Mesenteric fat pad (tissue), 1 donor: ENCODE data around the gene TOP3A. TPM values are rescaled to one million over a fixed set of nuclear protein-coding genes. Genes with fewer than 3 reads are reported as not detected.

Source experiments
- DNase-seq: peaks from one replicate; pipeline ENCODE4 v3.0.0-alpha.2; 2020; ENCODE audit warnings: low spot score
- microRNA-seq: library from miRNA; unstranded; fragments of <30 nt; microRNA quantifications from one replicate; pipeline ENCODE4 v1.2.0, GENCODE V29; 2020; ENCODE audit warnings: borderline number of aligned reads
- total RNA-seq: library from RNA; stranded (reverse); fragmentation: NEBNext Ultra II Directional; extraction: Animal tissue kit (Norgen Biotek cat#: 25700); gene quantifications from one replicate; pipeline ENCODE4 v1.2.1, GENCODE V29; 2021
- donor health status: DM: yes; HTN: yes; CAD: no.

Gene TOP3A
- total RNA-seq, 1 donor from 2014 or later = 34.1 TPM

DNA sequence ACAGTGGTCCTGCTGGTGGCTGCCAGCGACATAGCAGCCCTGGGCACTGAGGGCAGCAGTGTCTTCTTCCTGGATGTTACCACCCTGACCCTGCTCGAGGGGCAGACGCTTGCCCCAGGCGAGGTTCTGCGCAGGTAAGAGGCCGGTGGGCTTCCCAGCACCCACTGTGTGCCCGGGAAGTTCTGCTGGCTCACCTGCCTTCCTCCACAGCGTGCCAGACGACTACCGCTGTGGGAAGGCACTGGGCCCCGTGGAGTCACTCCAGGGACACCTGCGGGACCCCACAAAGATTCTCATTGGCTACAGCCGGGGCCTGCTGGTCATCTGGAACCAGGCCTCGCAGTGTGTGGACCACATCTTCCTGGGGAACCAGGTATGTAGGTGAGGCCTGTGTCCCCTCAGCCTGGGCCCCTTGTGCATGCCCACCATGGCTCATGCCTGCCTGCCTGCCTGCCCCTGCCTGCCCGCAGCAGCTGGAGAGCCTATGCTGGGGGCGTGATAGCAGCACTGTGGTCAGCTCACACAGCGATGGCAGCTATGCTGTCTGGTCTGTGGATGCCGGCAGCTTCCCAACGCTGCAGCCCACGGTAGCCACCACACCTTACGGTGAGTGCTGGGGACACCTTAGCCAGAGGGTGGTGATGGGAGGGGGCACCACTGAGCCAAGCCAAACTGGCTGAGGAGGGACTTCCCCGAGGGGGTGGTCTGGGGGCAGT lies 80.8 kb downstream of the TOP3A start:
- no peak for DNase-seq

DNA sequence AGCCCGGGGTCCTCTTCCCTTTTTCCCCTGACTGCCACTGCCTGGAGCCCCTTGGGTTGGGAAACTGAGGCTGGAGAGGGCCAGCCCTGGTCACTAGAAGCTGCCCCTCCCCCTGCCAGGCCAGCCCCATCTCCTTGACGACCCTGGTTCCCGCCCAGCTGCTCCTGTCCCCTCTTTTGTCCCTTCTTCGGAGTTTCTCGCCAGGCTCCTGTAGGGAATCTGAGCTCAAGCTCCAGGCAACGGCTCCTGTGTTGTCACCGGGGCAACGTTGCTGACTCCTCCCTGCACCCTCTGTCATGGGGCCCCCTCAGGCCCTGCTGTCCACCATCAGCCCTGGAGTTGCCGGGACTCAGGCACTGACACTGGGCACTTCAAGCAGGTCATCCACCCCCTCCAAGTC lies 83.6 kb downstream of the TOP3A start:
- DNase-seq = no peak

DNA sequence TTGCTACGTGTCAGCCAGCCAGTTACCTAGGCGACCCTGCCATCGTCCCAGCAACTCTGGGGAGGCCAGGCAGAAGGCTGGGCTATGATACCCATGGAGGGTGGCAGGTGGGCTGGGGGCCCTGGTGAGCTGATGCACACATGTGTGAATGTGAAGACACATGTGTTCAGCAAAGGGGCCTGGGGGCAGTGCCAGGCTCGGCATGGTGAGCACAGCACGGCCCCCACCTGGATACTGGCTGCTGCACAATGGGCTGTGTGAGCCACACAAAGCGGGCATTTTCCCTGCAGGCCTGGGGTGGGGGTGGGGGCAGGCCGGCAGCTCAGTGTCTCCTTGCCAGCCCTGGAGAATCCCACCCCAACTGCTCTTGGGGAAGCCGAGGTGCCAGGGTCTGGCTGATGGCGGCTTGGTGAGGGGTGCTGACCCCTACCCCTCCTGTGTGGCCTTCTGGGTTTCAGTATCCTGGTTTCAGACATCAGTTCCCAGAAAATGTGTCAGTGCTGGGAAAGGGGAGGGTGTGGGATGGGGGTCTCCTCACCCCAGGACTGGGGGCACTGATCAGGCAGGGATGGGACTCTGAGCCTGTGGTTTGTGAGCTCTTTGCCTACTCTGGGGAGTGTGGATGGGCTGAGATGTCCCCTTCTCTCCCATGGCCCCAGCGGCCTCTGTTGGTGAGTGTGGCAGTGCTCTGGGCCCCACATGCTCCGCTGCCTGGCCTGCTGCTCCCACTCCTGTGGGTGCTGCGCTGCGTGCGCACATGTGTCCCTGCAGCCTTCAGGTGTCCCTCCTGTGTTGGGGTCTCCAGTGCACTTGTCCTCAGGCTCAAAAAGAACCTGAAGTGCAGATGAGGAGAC lies 84.3 kb downstream of the TOP3A start:
- DNase-seq = no peak

DNA sequence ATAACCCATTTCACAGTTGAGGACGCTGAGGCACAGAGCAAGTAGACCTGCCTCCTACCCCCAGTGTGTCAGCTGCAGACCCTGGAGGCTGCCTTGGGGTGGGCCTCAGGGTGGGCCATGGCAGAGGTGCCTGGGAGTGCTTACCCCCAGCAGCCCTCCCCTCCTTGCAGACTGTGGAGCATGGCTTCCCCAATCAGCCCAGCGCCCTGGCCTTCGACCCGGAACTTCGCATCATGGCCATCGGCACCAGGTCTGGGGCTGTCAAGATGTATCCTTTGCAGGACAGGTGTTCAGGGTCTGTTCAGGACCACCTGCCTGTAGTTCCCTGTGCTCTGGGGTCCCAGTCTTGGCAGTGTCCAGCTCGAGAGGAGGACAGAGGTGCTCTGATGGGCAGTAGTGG lies 85.0 kb downstream of the TOP3A start:
- DNase-seq = no peak

DNA sequence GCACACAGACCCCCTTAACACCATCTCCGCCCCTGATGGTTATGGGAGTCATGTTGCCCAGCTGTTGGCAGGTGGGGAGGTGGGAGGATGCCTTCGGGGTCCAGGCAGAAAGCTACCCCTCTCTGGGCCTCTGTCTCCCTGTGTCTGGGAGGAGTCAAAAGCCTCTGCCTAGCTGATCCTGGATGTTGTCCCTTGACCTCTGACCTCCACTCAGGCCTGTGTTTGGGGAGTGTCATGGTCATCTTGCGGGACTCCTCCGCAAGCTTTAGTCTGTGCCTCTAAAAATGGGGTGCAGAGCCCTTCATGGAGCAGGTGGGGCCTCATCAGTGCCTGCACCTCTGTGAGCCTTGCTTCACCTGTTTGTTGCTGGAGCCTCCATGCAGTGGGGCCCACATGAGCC lies 85.5 kb downstream of the TOP3A start:
- no peak for DNase-seq

DNA sequence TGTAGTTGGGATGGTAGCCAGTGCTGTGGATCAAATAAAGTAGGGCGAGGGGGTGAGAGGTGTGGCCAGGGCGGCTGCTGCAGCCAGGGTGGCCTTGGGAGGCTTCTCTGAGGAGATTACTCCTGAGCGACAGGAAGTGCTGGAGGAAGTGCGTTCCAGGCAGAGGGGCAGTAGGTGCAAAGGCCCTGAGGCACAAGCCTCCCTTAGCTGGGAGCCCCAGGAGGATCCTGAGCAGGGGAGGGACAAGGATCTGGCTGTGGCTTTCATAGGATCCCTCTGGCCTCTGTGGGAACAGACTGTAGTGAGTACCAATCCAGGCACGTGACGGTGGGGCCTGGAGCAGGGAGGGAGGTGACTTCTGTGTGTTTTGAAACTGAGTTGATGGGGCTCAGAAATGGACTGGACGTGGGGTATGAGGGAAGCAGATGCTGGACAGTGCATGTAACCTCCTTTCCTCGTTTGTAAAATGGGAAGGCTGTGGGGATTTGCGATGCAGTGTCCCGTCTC lies 86.6 kb downstream of the TOP3A start:
- DNase-seq = no peak

DNA sequence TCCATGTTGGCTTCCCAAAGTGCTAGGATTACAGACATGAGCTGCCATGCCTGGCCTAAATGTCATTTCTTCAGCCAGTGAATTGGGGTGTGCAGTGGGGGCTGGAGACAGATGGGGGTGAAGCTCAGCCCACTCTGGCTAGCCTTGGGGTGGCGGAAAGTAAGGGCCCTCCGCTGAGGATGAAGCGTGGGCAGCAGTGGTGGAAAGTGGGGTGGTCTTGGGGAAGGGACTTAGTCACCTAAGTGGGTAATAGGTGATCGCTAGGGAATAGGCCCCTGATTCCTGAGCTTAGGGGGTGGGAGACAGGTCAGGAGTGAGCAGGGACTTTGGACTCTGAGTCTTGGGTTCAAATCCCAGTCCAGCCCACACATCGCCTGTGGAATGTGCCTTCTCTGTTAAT lies 87.2 kb downstream of the TOP3A start:
- DNase-seq = no peak

DNA sequence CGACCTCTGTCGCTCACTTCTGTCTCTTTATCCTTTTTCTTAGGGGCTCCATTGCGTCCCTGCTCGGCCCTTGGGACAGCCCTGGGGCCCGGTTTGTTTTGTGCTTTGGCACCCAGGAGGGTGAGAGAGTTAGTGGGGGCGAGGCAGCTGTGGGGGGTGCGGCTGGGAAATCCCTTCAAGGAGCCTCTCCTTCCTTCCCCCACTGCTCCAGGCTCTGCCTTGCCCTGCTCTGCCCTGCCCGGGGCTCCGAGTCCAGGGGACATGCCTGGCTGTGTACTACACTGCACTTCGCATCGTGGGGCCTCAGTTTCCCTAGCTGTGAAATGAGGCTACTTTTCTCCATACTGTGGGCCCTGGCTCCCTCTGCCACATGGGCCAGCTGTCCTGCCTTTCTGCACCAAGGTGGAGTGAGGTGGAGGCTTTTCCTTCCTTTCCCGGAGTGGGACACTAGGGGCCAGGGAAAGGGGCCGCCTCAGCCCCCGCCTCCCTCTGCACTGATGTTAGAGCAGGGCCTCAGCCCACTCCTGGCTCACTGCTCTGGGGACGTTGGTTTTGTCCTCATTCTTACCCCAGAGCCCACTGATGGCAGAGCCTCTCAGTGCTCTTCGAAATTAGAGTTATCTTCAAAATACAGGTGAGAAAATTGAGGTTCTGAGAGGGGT lies 88.4 kb downstream of the TOP3A start:
- no peak for DNase-seq

DNA sequence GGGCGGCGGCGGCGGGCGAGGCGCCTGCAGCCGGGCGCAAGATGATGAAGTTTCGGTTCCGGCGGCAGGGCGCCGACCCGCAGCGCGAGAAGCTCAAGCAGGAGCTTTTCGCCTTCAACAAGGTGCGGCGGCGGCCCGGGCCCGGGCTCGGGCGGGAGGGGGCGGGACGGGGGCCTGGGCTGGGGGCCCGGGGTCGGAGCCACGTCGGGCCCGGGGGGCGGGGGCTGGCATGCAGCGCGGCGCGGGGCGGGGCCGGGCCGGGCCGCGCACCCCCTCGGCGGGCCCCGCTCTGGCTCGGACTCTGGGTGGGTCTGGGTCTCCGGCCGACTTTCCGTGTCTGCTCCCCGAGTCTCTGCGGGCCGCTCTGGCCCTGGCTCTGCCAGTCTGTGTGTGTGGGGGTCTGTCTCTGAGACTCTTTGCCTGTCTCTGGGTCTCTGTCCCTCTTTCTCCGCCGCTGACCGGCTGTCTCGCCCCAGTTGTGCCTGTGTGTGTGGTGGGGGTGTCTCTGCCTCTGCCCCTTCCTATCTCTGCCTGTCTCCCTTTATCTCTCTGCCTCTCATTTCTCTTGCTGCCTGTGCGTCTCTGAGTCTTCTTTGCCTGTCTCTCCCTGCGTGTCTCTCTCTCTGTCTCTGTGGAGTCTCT lies 89.0 kb downstream of the TOP3A start:
- no peak for DNase-seq

DNA sequence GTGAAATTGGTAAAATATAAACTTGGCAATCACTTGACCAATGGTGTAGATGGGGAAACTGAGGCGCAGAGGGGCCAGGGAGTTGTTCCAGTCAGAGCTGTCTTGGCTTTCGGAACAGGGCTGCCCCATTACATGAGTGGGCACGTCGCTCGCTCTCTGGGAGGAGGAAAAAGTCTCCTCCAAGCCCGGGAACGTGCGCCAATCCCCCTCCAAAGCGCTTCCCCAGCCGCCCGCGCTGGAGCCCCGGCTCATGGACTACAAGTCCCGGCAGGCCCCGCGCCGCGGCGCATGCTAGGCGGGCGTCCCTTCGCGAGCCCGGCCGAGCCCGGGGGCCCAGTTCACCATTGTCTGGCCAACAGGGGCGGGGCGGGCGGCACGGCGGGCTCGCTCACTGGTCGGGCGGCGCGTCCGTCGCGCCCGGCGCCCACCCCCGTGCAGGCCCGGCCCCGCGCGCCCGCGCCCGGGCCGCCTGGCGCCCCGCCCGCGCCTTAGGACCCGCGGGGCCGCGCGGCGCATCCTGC lies 89.6 kb downstream of the TOP3A start, which contains the start of gene LLGL1:
Gene LLGL1, plus strand, starts transcription at position 515 of the 521 bp plus-strand sequence. CDS start 48 bp downstream, outside the sequence.
- peak; percentile 99 for DNase-seq

DNA sequence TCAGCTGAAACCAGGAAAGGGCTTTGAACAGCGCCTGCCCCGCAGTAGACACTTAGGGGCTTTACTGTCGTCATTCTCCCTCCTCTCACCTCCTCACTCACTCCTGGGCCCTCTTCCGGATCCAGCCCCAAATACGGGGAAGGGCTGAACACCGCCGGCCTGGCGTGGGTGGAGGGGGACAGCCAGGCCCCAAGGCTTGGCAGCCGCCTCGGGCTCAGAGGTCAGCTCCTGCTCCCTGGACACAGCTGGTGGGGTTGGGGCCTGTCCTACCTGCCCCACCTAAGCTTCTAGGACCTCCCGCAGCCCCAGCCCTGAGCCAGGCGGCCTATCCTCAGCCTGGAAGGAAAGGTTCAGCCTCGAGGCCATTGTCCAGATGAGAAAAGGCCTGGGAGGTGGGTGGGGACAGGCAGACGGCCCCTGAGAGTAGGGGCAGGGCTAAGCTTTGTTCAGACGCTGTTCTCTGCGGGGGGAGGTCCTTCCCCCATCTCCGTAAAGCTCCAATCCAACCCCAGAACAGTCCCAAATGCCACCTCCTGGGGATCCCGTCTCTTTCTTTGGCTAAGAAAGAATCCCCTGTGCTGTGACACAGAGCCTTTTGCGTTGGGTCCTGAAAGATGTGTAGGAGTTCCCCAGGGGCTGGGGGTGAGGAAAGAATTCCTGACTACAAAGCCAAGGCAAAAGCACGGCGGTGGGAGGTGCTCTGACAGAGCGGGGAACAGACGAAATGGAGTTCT lies 90.2 kb downstream of the TOP3A start:
- DNase-seq = no peak

DNA sequence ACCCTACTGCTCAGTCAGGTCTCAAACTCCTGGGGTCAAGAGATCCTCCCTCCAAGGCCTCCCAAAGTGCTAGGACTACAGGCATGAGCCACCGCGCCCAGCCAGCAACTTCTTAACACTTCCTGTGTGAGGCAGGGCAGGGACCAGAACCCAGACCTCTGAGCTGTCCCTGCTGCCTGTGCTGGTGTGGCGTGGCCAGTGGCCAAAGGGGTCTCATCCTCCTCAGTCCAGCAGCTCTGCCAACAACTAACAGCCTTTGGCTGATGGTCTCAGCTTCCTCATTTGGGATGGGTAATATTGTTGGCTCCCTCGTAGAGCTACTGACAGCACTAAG lies 90.8 kb downstream of the TOP3A start:
- DNase-seq = no peak

Small RNAs within 50 kb of the gene (microRNA-seq; reads per million reads assigned to microRNA genes)
- gene MIR6778 = not detected

Other genes starting within 250 kb of the TOP3A start
- gene DRG2, start 227.0 kb downstream of the TOP3A start, total RNA-seq = 36.3 TPM
- 0.71 TPM for gene MYO15A, start 206.2 kb downstream of the TOP3A start, total RNA-seq
- 86.9 TPM for gene ALKBH5, start 131.2 kb downstream of the TOP3A start, total RNA-seq
- gene LLGL1, start 89.4 kb downstream of the TOP3A start, total RNA-seq = 12.0 TPM
- gene FLII, start 56.3 kb downstream of the TOP3A start, total RNA-seq = 269 TPM
- 4.6 TPM for gene MIEF2, start 54.3 kb downstream of the TOP3A start, total RNA-seq
- 14.3 TPM for gene SMCR8, start 299 bp upstream of the TOP3A start, total RNA-seq
- 87.2 TPM for gene SHMT1, start 48.6 kb upstream of the TOP3A start, total RNA-seq
- gene EVPLL, start 62.8 kb upstream of the TOP3A start, total RNA-seq = 0.22 TPM
- gene LGALS9C, start 161.8 kb upstream of the TOP3A start, total RNA-seq = not detected